Psoas muscle (tissue), 8 donors: ENCODE data around the gene GSTO2. TPM values are rescaled to one million over a fixed set of nuclear protein-coding genes. Genes with fewer than 3 reads are reported as not detected.

Source experiments
- ATAC-seq, 4 donors: fragments of 200-7000 bp; cut with Tn5 transposase; one replicate each; pipeline ENCODE4 v1.9.1; 2020; ENCODE audit warnings: moderate library complexity in 3 of 4, mild to moderate bottlenecking in 2 of 4
- DNase-seq, 2 donors: peaks; one replicate each; pipeline ENCODE4 v3.0.0-alpha.2; 2020
- H3K27ac ChIP-seq: fragments of 200-600 bp; one replicate; pipeline ENCODE4 v1.8.0; 2022
- H3K27me3 ChIP-seq, 3 donors: fragments of 200-600 bp in 1 of 3; one replicate each; pipeline versions ENCODE4 v1.6.1 to v1.8.0; 2013 to 2022; ENCODE audit warnings: low read length in 2 of 3, mild to moderate bottlenecking in 2 of 3, moderate library complexity in 1 of 3; ENCODE audit not compliant: insufficient read depth in 3 of 3
- H3K36me3 ChIP-seq, 2 donors: fragments of 200-600 bp in 1 of 2; one replicate each; pipeline versions ENCODE4 v1.6.1 to v1.8.0; 2013 to 2022; ENCODE audit warnings: low read depth in 1 of 2, mild to moderate bottlenecking in 1 of 2, moderate library complexity in 1 of 2; ENCODE audit not compliant: insufficient read depth in 1 of 2
- H3K4me1 ChIP-seq: fragments of 200-600 bp; one replicate; pipeline ENCODE4 v1.8.0; 2022
- H3K4me3 ChIP-seq: fragments of 200-600 bp; one replicate; pipeline ENCODE4 v1.8.0; 2022; ENCODE audit warnings: mild to moderate bottlenecking
- H3K9me3 ChIP-seq: fragments of 200-600 bp; one replicate; pipeline ENCODE4 v1.8.0; 2022
- CTCF ChIP-seq: fragments of 200-600 bp; IDR thresholded peaks from one replicate; pipeline ENCODE4 v1.8.0; 2022; ENCODE audit warnings: antibody characterized with exemption
- WGBS, 3 donors: extraction: QIAGEN DNeasy Blood & Tissue Kit; methylation state at CpG; one replicate each; pipeline versions ENCODE4 v1.1.6 to v1.1.7; 2013; 5-methylcytosine and 5-hydroxymethylcytosine counted together
- intact Hi-C, 2 donors: fragments of 100-400 bp; cut with DNase I; formaldehyde crosslinking; loops; one replicate each; pipeline versions ENCODE4 v1.11.0 to v1.14.2; 2022
- polyA plus RNA-seq, 3 donors: library from polyadenylated mRNA; stranded (reverse); fragments of 200-250 nt; gene quantifications; one replicate each; pipeline ENCODE4 v1.2.3, GENCODE V29; 2013
- total RNA-seq, 4 donors: library from RNA; stranded (reverse); fragmentation: NEBNext Ultra II Directional in 2 of 4; extraction: Animal tissue kit (Norgen Biotek cat#: 25700) in 2 of 4; gene quantifications; one replicate each; pipeline versions ENCODE4 v1.2.1 to v1.2.4, GENCODE V29; 2021 to 2023
- donor health status: healthy with polysubstance abuse.
- donor health status: DM: no; HTN: no; CAD: no; lungs with moderate emphysema.
- donor health status: Bipolar disorder and iron deficiency.
- donor health status: healthy.
- donor health status: DM: yes; HTN: yes; CAD: no.
- donor health status: DM: no; HTN: no; CAD: no.
- donor health status: DM: no; HTN: no; CAD: no.
- donor health status: DM: yes; HTN: yes; CAD: no.

Gene GSTO2
- total and polyA plus RNA-seq, 7 donors = 0.23 to 4.6 (median 1.4) TPM

GRCh38 chr10:104333728-104334373, 64.9 kb downstream of the GSTO2 start:
- intact Hi-C loops = no loop called here
- WGBS, 3 donors = 51 to 70% (median 55%) methylated on average over 15 of the region's 15 CpGs
- Histone ChIP-seq H3K9me3 (no peaks in the 10 kb centered on the region), H3K36me3 (peaks cover 0 to 3% of the 10 kb centered on the region in 2 donors), H3K27me3 (no peaks in the 10 kb centered on the region), H3K27ac (peak overlapping the region; percentile 57), H3K4me3 (no peak overlapping the region), H3K4me1 (peaks cover 76% of the 10 kb centered on the region)
- no peak for TF ChIP-seq CTCF
- ATAC-seq (no peak), DNase-seq (no peak)

DNA sequence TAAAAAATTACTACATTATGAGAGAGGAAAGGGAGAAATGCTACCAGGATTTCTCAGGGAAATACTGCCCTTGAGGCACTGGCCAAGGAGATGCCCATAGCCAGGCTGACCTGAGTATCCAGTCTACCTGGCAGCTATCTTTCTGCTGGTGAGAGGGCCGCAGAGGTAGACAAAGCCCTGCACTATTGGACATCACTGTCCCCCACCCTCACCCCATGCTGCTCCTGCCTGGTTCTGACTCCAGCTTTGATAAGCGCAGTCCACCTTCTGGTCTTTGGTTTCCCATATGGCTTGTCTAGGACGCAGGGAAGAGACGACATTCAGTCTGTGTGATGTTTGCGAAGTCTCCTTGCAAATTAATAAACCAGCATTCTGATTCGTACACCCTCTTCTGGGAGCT, 65.6 kb downstream of the GSTO2 start:
- ATAC-seq = no peak
- 94 to 96% (median 96%) methylated on average over 6 of the region's 6 CpGs for WGBS, 3 donors

DNA sequence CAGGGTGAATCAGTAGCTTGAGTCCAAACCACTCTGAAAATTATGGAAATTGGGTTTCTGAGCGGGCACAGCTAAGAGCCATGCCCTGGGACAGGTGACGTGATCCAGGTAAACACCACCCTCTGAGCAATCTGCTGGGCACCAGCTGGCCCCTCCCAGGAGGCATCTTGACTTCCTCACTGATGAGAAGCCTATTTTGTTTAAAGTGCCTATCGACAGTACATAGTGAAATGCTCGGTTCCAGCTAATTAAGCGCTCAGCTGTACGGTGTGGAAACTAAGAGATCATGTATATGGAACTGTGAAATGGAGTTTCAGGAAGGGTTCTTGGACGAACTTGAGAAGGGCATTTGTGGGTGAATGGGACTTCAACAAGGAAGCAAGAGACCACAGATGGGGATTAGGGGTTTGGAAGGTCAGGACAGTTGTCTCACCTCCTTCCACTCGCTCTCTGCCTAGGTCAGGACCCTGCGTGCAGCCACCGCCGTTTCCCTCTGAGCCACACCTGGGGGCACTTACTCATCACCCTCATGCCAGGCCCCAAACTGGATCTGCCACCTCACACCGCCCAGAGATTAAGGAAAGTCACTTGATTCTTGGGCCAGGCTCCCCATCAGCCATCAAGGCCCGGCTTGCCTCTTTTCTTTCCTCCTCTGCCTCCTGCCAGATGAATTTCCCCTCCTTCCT, 66.1 kb downstream of the GSTO2 start:
- Histone ChIP-seq H3K27me3 (no peaks in the 10 kb centered on the region), H3K4me3 (no peak overlapping the region), H3K4me1 (peaks cover 69% of the 10 kb centered on the region), H3K27ac (no peak overlapping the region), H3K9me3 (no peaks in the 10 kb centered on the region), H3K36me3 (peaks cover 0 to 3% of the 10 kb centered on the region in 2 donors)
- no peak for TF ChIP-seq CTCF
- ATAC-seq = no peak
- DNase-seq = no peak
- intact Hi-C loops = no loop called here
- WGBS, 3 donors = 81 to 89% (median 88%) methylated on average over 13 of the region's 13 CpGs

More for the DNA sequence above, 65.6 kb downstream of the GSTO2 start:
- H3K4me1 ChIP-seq = peaks cover 70% of the 10 kb centered on the region
- intact Hi-C loops = no loop called here
- H3K27me3 ChIP-seq = no peaks in the 10 kb centered on the region
- H3K36me3 ChIP-seq = peaks cover 0 to 3% of the 10 kb centered on the region in 2 donors
- no peak for TF ChIP-seq CTCF
- H3K9me3 ChIP-seq = no peaks in the 10 kb centered on the region
- H3K27ac ChIP-seq = peak overlapping the region; percentile 57
- H3K4me3 ChIP-seq = no peak overlapping the region
- no peak for DNase-seq

DNA sequence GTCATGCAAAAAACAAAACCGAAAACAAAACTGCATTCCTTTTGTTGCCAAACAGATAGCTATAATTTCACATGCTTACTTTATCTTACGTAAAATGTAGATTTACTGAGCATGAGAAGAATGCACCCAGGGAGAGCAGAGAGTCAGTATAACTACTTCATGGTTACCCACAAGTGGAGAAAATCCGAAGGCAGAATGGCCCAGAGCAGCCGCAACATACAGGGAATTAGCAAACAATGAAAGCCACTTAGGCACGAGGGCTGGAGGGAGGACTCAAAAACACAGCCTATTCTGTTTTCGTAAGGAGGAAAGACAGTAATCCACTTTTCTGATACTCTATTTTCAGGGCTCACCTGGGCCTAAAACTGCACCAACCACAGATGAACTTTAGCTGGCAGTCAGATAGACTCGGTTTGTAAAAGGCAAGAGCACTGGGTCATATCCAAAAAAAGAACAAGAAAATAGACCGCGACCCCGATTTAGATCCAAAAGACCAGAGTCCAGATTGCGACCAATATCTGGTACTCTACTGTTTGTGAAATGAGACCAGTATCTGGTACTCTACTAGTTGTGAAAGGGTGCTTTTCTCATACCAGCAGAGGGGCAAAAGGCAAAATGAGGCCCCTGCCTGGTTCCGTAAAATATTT, 68.0 kb downstream of the GSTO2 start:
- H3K27me3 ChIP-seq = no peaks in the 10 kb centered on the region
- no peak for ATAC-seq
- DNase-seq = no peak
- H3K4me1 ChIP-seq = peaks cover 56% of the 10 kb centered on the region
- intact Hi-C loops = no loop called here
- peak overlapping the region; percentile 97 for H3K27ac ChIP-seq
- no peak for TF ChIP-seq CTCF
- 22 to 34% (median 25%) methylated on average over 12 of the region's 12 CpGs for WGBS, 3 donors
- H3K4me3 ChIP-seq = peak overlapping the region; percentile 89
- H3K9me3 ChIP-seq = no peaks in the 10 kb centered on the region
- peaks cover 0 to 3% of the 10 kb centered on the region in 2 donors for H3K36me3 ChIP-seq
